Neural crest cell (in vitro differentiated cells): ENCODE measurements around the gene SAMD15. TPM values are rescaled to one million over a fixed set of nuclear protein-coding genes. Genes with fewer than 3 reads are reported as not detected.

Experiments used
- DNase-seq: peaks from one replicate; pipeline ENCODE4 v3.0.0; 2021; ENCODE audit warnings: low read depth, mixed read lengths, low spot score
- H3K27ac Mint-ChIP-seq: one replicate; pipeline ENCODE4 v1.8.0; 2021; ENCODE audit warnings: mild to moderate bottlenecking, mixed read lengths; ENCODE audit not compliant: unreplicated experiment
- H3K27me3 Mint-ChIP-seq: 2 replicates; pipeline ENCODE4 v1.8.0; 2021; ENCODE audit warnings: low read depth, mild to moderate bottlenecking, mixed read lengths
- H3K36me3 Mint-ChIP-seq: 2 replicates; pipeline ENCODE4 v1.8.0; 2021; ENCODE audit warnings: low read depth, mild to moderate bottlenecking, mixed read lengths
- H3K4me1 Mint-ChIP-seq: 2 replicates; pipeline ENCODE4 v1.8.0; 2021; ENCODE audit warnings: mixed read lengths
- H3K4me3 Mint-ChIP-seq: one replicate; pipeline ENCODE4 v1.8.0; 2021; ENCODE audit warnings: mild to moderate bottlenecking, mixed read lengths
- H3K9me3 Mint-ChIP-seq: 2 replicates; pipeline ENCODE4 v1.8.0; 2021; ENCODE audit warnings: mixed read lengths
- CTCF ChIP-seq: fragments of 200-600 bp; sonication (generic); conservative IDR thresholded peaks from 2 replicates; pipeline ENCODE4 v1.5.0; 2021; ENCODE audit warnings: antibody characterized with exemption, mild to moderate bottlenecking
- total RNA-seq: library from RNA; stranded (reverse); gene quantifications from 2 replicates; pipeline ENCODE4 v1.2.1, GENCODE V29; 2021

Gene SAMD15
- total RNA-seq, 1 donor from 2014 or later = 4.3 TPM

GRCh38 chr14:77339407-77339806 lies 37.8 kb upstream of the SAMD15 start:
- peaks cover 4% of the 10 kb centered on the region for H3K36me3 Mint-ChIP-seq
- H3K27ac Mint-ChIP-seq = no peak overlapping the region
- peaks cover 5% of the 10 kb centered on the region for H3K4me1 Mint-ChIP-seq
- no peak overlapping the region for H3K4me3 Mint-ChIP-seq
- no peaks in the 10 kb centered on the region for H3K9me3 Mint-ChIP-seq
- H3K27me3 Mint-ChIP-seq = no peaks in the 10 kb centered on the region
- DNase-seq = no peak
- TF ChIP-seq CTCF = no peak

- Mint-ChIP-seq H3K36me3 (peaks cover 4% of the 10 kb centered on the region), H3K4me1 (peaks cover 5% of the 10 kb centered on the region), H3K4me3 (no peak overlapping the region), H3K27me3 (no peaks in the 10 kb centered on the region), H3K9me3 (no peaks in the 10 kb centered on the region), H3K27ac (no peak overlapping the region)
- no peak for TF ChIP-seq CTCF
- DNase-seq = no peak
Measured at GRCh38 chr14:77340389-77340788, 36.8 kb upstream of the SAMD15 start.

- Mint-ChIP-seq H3K36me3 (peaks cover 4% of the 10 kb centered on the region), H3K9me3 (no peaks in the 10 kb centered on the region), H3K27ac (no peak overlapping the region), H3K4me1 (peaks cover 11% of the 10 kb centered on the region), H3K4me3 (no peak overlapping the region), H3K27me3 (no peaks in the 10 kb centered on the region)
- no peak for TF ChIP-seq CTCF
- no peak for DNase-seq
Measured at GRCh38 chr14:77342726-77343397, 34.3 kb upstream of the SAMD15 start.

GRCh38 chr14:77343662-77344061 lies 33.5 kb upstream of the SAMD15 start:
- H3K27me3 Mint-ChIP-seq = no peaks in the 10 kb centered on the region
- TF ChIP-seq CTCF = no peak
- no peak overlapping the region for H3K4me3 Mint-ChIP-seq
- no peak for DNase-seq
- peaks cover 11% of the 10 kb centered on the region for H3K4me1 Mint-ChIP-seq
- no peak overlapping the region for H3K27ac Mint-ChIP-seq
- H3K36me3 Mint-ChIP-seq = peaks cover 4% of the 10 kb centered on the region
- H3K9me3 Mint-ChIP-seq = no peaks in the 10 kb centered on the region

GRCh38 chr14:77344377-77344996 lies 32.7 kb upstream of the SAMD15 start:
- Mint-ChIP-seq H3K27ac (no peak overlapping the region), H3K27me3 (no peaks in the 10 kb centered on the region), H3K4me3 (no peak overlapping the region), H3K4me1 (peaks cover 11% of the 10 kb centered on the region), H3K9me3 (no peaks in the 10 kb centered on the region), H3K36me3 (peaks cover 7% of the 10 kb centered on the region)
- no peak for DNase-seq
- no peak for TF ChIP-seq CTCF
